Cerebellar nuclear complex (tissue), 1 donor: ENCODE data around the gene CABP2.
"Not testable (repeated sequence)": the region's sequence is repeated elsewhere in the genome, so short reads cannot be mapped to it uniquely, and the experiment has no call there.

Source experiments
- DNase-seq, 2 experiments: peaks; one replicate each; lab custom pipeline; 2025; lab: John Stamatoyannopoulos, UW

The CABP2 gene

DNA sequence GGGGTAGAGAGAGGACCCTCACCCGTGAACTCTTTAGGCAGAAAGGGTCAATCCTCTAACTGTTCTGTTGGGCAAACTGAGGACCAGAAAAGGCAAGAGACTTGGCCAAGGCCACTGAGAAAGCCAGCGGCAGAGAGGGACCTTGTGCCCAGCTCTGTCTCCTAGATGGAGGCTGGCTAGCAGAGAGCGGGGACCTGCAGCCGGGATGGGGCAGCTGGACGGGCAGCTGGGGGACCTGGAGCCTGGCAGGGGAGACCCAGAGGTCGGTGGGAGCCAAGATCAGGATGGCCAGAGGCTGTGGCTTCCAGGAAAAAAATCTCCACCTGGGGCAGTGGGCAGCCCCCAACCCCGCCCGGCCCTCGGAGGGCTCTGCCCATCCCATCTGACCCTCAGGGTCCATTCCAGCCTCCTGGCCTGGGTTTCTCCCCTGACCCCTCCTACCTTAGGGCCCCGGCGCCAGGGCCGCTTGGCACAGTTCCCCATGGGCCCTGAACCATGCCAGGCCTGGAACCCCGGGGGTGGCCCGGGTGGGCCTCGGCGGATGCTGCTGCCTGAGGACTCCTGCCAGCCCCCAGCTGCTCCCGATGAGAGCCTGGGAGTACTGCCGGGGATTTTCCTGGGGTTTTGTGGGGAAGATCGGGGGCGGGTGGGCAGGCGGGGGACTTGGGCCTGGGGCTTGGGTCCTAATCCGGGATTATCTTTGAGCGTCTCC lies at the start of gene CABP2:
TSS of gene CABP2 (minus strand) at position 603 of the 712 bp plus-strand sequence. CDS start at position 483, 120 bp downstream.
- no peak for DNase-seq

DNA sequence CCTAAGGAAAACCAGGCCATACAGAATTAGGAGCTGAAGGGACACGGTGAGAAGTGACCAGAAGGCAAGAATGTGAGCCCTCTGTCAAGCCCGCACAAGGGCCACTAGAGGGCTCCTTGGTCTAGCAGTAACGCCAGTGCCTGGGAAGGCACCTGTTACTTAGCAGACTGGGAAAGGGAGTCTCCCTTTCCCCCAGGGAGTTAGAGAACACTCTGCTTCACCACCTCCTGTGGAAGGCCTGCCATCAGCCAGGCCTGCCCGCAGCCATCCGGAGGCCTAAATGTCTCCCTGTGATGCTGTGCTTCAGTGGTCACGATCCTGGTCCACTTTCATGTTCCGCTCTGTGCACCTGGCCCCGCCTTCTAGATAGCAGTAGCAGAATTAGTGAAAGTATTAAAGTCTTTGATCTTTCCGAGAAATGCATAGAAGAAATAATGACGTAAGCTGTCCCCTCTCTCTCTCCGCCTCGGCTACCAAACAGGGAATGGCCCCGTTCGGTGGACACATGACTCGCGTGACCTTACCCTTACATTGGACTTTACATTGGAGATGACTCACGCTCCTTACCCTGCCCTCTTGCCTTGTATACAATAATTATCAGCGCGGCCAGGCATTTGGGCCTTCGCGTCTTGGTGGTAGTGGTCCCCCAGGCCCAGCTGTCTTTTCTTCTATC lies 49.6 kb upstream of the CABP2 start:
- peak in 1 of 2 experiments; percentile 19 for DNase-seq

DNA sequence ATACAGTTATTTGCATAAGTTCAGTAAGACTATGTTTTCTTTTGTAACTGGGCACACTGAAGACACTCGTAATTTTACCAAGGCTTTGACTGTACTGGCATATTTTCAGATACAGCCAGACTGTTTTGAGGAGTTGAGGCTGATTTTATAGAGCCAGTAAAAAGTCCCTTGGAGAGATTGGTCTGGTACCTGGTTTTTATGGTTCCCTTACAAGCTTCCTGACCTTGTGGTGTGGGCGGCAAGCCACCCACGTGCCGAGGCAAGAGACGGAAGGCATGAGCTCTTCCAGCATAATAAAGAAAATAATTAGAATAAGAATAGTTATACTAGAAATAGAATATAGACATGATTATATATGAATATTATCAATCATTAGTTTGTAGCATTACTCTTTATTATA lies 49.1 kb upstream of the CABP2 start:
- no peak for DNase-seq

DNA sequence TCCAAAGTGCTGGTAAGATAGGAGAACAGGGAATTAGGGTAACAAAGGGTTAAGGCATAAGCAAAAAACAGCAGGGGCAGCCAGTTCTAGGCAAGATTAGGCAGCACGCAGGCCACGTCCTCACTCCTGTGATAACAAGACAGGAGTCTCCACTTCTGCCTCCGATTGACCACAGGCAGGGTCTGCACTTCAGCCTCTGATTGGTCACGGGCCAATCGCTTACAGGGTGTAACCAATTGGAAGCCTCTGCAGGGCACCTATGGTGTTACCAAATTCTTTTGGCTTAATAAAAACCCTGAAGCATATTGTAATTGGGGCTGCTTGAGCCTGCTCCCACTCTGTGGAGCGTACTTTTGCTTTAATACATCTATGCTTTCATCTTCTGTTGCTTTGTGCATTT lies 48.2 kb upstream of the CABP2 start:
- no peak for DNase-seq

DNA sequence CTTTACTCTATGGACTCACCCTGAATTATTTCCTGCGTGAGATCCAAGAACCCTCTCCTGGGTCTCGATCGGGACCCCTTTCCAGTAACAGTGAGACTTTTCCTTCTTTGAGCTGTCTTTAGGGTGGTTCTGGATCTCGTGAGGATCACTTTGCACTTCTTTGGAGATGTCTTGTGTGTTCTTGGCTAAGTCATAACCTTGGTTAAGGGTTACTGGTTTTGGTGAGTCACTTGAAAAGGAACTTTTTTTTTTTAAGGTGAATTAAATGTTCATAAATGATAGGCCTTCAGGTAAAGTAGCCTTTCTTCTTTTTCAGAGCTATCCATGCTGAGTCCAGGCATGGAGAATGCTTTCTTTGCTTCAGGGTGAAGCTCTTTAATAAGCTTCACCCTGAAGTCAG lies 41.0 kb upstream of the CABP2 start:
- no peak for DNase-seq

DNA sequence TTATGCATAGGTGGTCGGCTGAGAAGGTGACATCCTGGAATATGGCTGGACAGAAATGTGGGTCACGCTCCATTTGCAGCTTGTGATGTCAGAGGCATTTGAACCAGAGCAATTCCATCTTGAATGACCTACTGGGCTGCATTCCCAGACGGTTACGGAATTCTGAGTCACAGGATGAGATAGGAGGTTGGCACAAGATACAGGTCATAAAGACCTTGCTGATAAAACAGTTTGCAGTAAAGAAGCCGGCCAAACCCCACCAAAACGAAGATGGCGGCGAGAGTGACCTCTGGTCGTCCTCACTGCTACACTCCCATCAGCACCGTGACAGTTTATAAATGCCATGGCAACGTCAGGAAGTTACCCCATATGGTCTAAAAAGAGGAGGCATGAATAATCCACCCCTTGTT lies 40.5 kb upstream of the CABP2 start:
- DNase-seq = not testable (repeated sequence)

DNA sequence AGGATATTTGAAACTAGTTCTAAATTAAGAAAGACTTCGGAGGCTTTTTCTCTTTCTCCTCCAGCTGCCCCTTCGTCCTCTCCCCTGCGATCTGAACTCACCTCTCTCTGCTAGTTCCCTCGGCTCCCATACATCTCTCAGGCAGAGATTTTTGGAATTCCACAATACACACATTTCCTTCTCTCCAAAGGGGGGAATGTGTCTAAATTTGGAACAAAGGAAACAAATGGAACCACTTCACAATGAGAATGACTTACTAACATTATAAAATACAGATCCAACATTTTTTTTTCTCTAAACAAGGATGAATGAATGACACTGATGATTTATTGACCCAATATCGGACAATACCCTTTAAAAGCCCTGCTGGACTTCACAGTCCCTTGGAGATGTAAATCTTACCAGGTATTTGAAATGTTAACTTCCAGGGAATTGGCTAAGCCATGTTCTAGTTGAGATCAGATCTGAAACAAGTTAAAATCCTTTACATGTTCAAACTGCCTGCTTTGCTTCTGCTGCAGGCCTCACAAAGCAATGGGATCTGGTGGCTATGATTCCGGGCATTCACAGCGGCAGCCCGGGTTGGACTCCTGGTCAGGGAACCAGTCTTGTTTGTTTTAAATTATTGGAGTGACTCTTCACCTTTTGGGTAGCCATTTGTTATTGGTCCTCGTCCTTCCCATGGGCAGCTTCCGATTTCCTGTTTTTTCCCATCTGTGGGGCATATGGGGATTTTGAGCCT lies 39.9 kb upstream of the CABP2 start:
- no peak for DNase-seq

DNA sequence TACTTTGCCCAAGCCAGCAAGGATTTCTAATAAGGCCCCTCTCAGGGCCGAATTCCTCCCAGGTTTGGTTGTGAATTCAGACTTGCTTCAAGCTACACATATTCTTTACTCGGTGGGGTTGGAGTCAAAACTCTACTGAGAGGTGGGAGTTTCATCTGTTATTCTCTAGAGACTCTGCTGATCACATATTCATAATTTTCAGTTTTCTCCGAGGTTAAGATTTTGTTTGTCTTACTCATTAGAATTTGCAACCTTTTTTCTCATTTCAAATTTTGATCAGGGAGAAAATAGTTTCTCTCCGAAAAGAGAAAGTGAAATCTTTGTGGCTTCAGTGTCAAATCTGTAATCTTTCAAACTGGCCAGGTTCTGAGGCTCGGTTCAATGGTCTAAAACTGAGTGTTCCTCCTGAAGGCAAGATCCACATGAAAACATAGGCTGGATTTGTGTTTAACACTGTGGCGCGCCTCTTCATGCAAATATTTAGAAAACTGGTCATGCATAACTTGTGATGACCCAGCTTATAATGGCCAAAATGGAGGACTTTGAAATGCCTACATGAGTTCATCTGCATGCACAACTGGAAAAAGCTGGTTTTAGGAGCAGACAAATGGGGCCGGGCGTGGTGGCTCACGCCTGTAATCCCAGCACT lies 38.8 kb upstream of the CABP2 start:
- DNase-seq = no peak

DNA sequence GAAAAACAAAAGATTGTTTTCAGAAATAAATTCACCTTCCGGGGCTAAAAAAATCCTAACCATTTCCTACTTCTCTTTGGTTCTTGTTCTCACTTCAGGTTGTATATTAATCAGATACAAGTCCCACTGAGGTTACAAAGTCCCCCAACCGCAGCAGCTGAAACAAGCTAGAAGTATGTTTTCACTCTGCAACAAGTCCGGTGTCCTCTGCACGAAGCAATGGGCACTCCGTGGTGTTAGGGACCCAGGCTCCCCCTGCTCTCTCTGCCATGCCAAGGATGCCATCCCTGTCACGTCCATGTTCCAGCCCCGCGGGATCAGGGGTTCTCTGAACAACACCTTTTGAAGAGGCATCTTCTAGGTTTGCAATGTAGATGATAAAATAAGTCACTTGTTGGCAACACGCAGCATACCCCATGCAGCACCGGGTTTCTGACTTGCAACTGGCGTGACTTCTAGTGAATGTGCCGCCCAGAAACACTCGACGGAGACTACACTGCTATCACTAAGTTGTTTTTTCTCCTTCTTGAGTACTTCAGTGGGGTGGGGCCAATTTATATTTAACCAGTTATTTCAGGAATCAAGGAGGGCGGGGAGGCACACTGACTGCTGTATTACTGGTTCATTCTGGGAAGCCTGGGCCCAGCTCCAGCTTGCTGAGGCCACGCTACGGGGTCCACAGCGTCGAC lies 35.0 kb upstream of the CABP2 start:
- no peak for DNase-seq

DNA sequence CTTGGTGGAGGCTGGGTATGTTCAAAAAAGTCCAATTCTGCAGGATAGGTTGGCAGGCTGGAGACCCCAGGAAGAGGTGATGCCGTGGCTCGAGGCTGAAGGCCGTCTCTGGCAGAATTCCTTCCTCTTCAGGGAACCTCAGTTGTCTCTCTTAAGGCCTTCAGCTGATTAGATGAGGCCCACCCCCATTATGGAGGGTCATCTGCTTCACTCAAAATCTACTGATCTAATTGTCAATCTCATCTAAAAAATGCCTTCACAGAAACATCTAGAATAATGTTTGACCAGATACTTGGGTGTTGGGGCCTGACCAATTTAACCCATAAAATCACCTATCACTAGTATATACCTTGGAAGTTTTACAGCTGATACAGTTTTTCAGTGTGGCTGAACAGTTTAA lies 33.0 kb upstream of the CABP2 start:
- DNase-seq = no peak

DNA sequence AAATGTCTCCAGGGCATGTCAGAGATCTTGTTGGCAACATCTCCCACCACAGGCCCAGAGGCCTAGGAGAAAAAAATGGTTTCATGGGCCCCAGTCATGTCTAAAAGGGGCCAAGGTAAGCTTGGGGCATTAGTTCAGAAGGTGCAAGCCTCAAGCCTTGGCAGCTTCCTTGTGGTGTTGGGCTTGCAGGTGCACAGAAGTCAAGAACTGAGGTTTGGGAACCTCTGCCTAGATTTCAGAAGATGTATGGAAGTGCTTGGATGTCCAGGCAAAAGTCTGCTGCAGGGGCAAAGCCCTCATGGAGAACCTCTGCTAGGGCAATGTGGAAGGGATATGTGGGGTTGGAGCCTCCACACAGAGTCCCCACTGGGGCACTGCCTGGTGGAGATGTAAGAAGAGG lies 28.5 kb upstream of the CABP2 start:
- not testable (repeated sequence) for DNase-seq

DNA sequence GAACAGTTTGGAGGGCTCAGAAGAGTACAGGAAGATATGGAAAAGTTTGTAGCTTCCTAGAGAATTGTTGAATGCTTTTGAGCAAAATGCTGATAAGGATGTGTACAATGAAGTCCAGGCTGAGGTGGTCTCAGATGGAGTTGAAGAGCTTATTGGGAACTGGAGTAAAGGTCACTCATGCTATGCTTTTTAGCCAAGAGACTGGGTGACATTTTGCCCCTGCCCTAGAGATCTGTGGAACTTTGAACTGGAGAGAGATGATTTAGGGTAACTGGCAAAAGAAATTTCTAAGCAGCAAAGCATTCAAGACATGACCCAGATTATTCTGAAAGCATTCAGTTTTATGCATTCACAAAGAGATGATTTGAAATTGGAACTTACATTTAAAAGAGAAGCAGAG lies 27.9 kb upstream of the CABP2 start:
- no peak for DNase-seq

DNA sequence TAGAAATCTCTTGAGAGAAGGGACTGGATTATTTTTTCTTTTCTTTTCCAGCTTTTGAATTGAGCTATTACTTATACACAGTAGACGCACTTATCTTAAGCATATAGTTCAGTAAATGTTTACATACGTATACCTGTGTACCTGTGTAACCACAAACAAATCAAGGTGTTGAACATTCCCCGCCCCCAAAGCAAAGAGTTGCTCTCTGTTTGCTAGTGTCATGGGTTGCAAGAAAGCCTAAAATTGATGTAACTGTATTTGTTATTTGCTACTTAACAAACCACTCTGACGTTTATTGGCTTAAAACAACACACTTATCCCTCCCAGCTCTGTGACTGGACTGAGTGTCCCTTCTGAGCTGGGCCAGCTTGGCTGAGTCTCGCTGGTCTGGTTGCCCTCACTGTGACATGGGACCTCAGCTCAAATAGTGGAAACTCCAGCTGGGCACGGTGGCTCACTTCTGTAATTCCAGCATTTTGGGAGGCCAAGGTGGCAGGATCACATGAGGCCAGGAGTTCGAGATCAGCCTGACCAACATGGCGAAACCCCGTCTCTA lies 25.4 kb upstream of the CABP2 start:
- no peak for DNase-seq

DNA sequence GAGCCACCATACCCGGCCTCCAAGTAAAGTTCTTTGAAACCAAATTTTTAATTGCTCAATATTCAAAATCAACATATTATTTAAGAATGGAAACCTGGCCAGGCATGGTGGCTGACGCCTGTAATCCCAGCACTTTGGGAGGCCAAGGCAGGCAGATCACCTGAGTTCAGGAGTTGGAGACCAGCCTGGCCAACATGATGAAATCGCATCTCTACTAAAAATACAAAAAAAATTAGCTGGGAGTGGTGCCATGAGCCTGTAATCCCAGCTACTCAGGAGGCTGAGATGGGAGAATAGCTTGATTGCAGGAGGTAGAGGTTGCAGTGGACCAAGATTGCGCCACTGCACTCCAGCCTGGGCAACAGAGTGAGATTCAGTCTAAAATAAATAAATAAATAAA lies 24.9 kb upstream of the CABP2 start:
- not testable (repeated sequence) for DNase-seq

DNA sequence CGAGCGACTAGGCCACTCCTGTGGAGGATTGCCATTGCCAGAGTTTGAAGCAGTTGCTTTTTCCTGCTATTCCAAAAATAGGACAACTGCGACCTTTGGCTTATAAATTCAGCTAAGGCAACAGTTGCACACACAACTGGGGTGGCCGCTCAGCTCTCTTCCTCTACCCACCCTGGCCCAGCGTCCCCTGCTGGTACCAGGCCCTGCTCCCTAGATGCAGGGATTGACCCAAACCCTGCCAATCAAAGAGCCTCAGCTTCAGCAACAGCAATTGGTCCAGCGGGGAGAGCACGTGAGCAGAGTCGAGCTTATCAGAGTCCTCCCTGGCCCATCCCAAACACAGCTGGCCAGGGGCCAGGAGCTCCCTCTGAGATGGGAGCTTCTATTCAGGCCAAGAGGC lies 22.0 kb upstream of the CABP2 start:
- DNase-seq = no peak

DNA sequence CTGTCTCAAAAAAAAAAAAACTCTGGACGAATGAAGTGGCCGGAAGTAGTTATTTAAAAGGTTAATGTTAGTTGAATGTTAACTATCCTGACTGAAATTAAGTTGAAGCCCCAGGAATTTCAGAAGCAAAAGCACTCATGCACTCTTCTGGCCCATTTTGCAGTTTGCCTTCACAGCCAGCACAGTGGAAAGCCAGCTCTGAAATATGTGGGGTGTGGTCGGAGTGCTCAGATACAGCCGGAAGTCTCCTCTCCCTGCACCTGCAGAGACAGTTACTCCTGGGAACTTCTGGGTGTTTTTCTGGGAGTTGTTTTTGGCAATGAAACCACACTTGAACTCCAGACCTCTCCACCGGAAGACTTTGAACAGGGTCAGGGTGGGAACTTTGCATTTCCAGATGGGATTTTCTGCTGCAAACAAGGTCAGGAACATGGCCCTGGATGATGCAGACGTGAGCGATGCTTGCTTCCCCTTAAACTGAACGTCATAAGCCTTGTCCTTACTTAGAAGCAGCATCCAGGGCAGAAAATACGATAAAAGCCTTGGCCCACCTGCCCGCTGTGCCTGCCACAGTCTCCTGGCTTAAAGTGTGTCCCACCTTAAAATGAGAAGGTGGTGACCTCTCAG lies 21.5 kb upstream of the CABP2 start:
- DNase-seq = no peak

DNA sequence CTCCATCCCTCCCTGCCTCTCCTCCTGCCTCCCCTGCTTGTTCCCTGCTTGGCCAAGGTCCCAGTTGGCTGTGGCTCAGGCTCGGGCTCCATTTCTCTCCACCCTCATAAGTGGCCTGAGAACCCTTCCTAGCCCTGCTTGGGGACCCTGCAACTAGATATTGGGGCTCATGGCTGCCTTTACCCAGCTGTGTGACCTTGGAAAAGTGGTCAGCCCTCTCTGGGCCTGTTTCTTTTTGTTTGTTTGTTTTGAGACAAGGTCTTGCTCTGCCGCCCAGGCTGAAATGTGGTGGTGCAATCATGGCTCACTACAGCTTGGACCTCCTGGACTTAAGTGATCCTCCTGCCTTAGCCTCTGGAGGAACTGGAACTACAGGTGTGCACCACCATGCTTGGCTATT lies 20.3 kb upstream of the CABP2 start:
- no peak for DNase-seq

DNA sequence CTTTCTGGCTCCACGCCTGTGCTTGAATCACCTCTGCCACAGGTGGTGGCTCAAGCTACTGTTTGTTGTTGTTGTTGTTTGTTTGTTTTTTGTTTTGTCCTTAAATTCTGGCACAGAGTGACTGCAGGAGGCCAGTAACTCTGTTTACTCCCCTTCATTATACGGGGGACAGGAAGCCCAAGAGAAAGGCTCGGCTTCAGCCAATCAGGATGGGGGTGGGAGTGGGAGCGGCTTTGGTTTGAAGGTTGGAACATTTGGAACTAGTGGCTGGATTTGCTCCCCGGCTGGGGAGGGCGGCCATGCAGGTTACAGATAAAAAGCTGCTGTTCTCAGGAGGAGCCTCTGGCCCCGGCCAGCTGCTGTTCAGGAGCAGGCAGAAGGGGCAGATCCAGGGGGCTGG lies 19.7 kb upstream of the CABP2 start:
- DNase-seq = no peak

DNA sequence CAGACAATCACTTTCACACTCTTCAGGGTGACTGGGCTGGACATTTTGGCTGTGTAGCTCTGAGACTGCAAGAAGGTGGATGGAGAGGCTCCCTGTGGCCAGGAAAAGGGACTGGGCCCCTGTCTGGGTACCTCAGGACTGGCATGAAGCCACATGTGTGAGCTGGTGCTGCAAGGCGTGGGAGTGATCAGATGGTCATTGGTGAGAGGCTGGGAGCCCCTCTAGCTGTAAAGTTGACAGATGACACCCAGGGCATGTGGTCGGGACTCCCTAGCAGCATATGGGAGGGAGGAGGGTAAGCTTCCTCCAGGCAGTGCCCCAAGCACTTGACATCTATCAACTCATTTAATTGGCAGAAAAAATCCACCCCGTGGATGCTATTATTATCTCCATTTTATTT lies 18.9 kb upstream of the CABP2 start:
- DNase-seq = no peak

DNA sequence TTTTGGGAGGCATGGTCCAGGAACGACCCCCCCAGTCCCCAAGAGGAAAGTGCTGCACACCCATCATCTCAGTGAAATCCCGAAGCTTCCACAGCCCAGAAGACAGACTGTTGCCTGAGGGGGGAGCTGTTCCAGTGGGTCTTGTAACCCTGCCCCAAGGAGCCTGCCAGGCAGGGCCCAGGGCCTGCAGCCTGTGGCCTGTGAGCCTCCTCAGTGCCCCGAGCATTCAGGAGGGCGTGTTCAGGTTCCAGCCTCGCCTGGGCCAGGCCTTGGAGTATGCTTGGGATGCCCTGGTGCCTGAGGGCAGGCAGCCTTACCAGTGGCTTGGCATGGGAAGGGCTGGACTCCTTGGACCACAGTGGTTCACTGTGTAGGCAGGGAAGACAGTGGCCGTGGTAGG lies 18.0 kb upstream of the CABP2 start:
- DNase-seq = no peak

DNA sequence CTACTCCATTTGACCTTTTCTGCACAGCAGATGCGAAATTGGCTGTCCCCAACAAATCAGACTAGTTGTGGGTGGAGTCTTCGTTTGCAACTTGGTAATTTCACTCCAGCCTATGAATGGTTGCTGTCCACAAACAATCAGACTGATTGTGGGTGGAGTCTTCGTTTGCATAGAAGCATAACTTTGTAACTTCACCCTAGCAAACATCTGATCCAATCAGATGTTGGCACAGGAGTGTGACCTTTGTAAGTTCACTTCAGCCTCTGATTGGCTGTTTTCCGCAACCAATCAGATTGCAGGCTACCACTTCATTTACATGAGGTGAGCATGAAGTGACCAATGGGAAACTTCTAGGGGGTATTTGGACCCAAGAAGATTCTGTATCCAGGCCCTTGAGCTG lies 16.3 kb upstream of the CABP2 start:
- no peak for DNase-seq
